HepG2 (cell line): ENCODE data around the gene OVAAL. TPM values are rescaled to one million over a fixed set of nuclear protein-coding genes. Genes with fewer than 3 reads are reported as not detected.

Source experiments
- ATAC-seq: fragments of 200-7000 bp; cut with Tn5 transposase; 3 replicates; pipeline ENCODE4 v1.9.1; 2020; ENCODE audit warnings: mild to moderate bottlenecking, moderate library complexity
- BruUV-seq: library from RNA; stranded (reverse); fragments of 400-500 nt; replicated peaks from 2 replicates; lab custom pipeline; 2021; lab: Mats Ljungman, UMichigan
- CTCF ChIA-PET: fragments of 300-600 bp; formaldehyde crosslinking; extraction: SDS; loops from one replicate; lab custom pipeline; 2021; ENCODE audit warnings: low total read pairs, inconsistent platforms, low intra/inter-chr PET ratio; lab: Yijun Ruan, JAX
- POLR2A ChIA-PET: fragments of 350-600 bp; sonication (Branson Sonifier 250); formaldehyde crosslinking; loops from one replicate; lab custom pipeline; 2020; ENCODE audit warnings: antibody characterized with exemption, inconsistent platforms; lab: Yijun Ruan, JAX
- DNase-seq: peaks from one replicate; pipeline ENCODE4 v3.0.0-alpha.2; 2015; ENCODE audit warnings: low spot score
- FAIRE-seq: peaks from 3 replicates; lab custom pipeline; 2011; peaks lifted over from hg19 to GRCh38; lab: Jason Lieb, UNC
- H2AFZ ChIP-seq: one replicate; pipeline ENCODE4 v1.6.1; 2011; ENCODE audit warnings: low read length, inconsistent platforms
- H3K27ac ChIP-seq: fragments of 300-600 bp; 3 replicates; pipeline ENCODE4 v1.8.0; 2011; ENCODE audit warnings: mixed run types, mild to moderate bottlenecking, mixed read lengths, low read length, inconsistent platforms; ENCODE audit not compliant: insufficient read depth; ENCODE audit errors: extremely low read length
- H3K27me3 ChIP-seq, 2 experiments: fragments of 200-600 bp in 1 of 2; 2 replicates in 1 of 2; 3 replicates in 1 of 2; pipeline versions ENCODE4 v1.6.0 to v1.8.0; 2011; ENCODE audit warnings: low read length in 2 of 2, mild to moderate bottlenecking in 2 of 2, moderate library complexity in 2 of 2, inconsistent platforms in 1 of 2; ENCODE audit not compliant: insufficient read depth in 2 of 2, control insufficient read depth in 1 of 2
- H3K36me3 ChIP-seq, 2 experiments: fragments of 200-600 bp in 1 of 2; replicated peaks in 1 of 2; 2 replicates in 1 of 2; 3 replicates in 1 of 2; pipeline versions ENCODE4 v1.5.1 to v1.8.0; 2011; ENCODE audit warnings: low read length in 2 of 2, inconsistent platforms in 1 of 2; ENCODE audit not compliant: insufficient read depth in 2 of 2, control insufficient read depth in 1 of 2
- H3K4me1 ChIP-seq: 2 replicates; pipeline ENCODE4 v1.5.1; 2012; ENCODE audit warnings: low read length, inconsistent platforms; ENCODE audit not compliant: insufficient read depth
- H3K4me2 ChIP-seq: 2 replicates; pipeline ENCODE4 v1.6.0; 2011; ENCODE audit warnings: low read depth, low read length, inconsistent platforms
- H3K4me3 ChIP-seq, 3 experiments: fragments of 200-600 bp in 1 of 3; sonication (generic), shearing (Covaris generic) in 1 of 3; replicated peaks in 1 of 3; 2 replicates each; pipeline ENCODE4 v1.5.1; 2011 to 2016; ENCODE audit warnings: low read length in 3 of 3, inconsistent platforms in 2 of 3, low read depth in 2 of 3, mild to moderate bottlenecking in 2 of 3, control low read depth in 1 of 3, mixed read lengths in 1 of 3; ENCODE audit not compliant: insufficient read depth in 1 of 3
- H3K79me2 ChIP-seq: one replicate; pipeline ENCODE4 v1.6.1; 2011; ENCODE audit warnings: low read length, inconsistent platforms; ENCODE audit not compliant: insufficient read depth
- H3K9ac ChIP-seq: 2 replicates; pipeline ENCODE4 v1.6.0; 2011; ENCODE audit warnings: mild to moderate bottlenecking, low read depth, low read length, inconsistent platforms; ENCODE audit not compliant: insufficient read depth
- H3K9me3 ChIP-seq: 2 replicates; pipeline ENCODE4 v1.5.1; 2012; ENCODE audit warnings: mild to moderate bottlenecking, low read length
- H4K20me1 ChIP-seq: 2 replicates; pipeline ENCODE4 v1.6.0; 2011; ENCODE audit warnings: inconsistent platforms, mild to moderate bottlenecking, low read length, moderate library complexity; ENCODE audit not compliant: insufficient read depth
- ATF3 ChIP-seq: sonication (generic); formaldehyde crosslinking; IDR thresholded peaks from 2 replicates; pipeline ENCODE4 v1.4.0; 2020; ENCODE audit warnings: missing genetic modification reagents
- CBX1 ChIP-seq: IDR thresholded peaks from one replicate; pipeline ENCODE4 v1.6.1; 2016; ENCODE audit warnings: antibody characterized with exemption, low read depth
- HINFP ChIP-seq: sonication (generic); formaldehyde crosslinking; IDR thresholded peaks from 2 replicates; pipeline ENCODE4 v1.4.0; 2020; ENCODE audit warnings: low read depth, mild to moderate bottlenecking, missing genetic modification reagents
- MTF1 ChIP-seq: sonication (generic); formaldehyde crosslinking; IDR thresholded peaks from 2 replicates; pipeline ENCODE4 v1.5.0; 2020; ENCODE audit warnings: missing genetic modification reagents
- RELA ChIP-seq: sonication (generic); formaldehyde crosslinking; IDR thresholded peaks from 2 replicates; pipeline ENCODE4 v1.4.0; 2020; ENCODE audit warnings: missing genetic modification reagents
- TGIF2 ChIP-seq: IDR thresholded peaks from 2 replicates; pipeline ENCODE4 v1.6.1; 2016; ENCODE audit warnings: control low read depth, missing compliant biosample characterization
- ZFP37 ChIP-seq: sonication (generic); formaldehyde crosslinking; IDR thresholded peaks from 2 replicates; pipeline ENCODE4 v1.4.0; 2020; ENCODE audit warnings: missing genetic modification reagents, borderline replicate concordance
- ZNF136 ChIP-seq: sonication (generic); formaldehyde crosslinking; IDR thresholded peaks from 2 replicates; pipeline ENCODE4 v1.8.1; 2022; ENCODE audit warnings: low read depth, mild to moderate bottlenecking, moderate library complexity, missing genetic modification reagents
- ZNF207 ChIP-seq: fragments of 450-650 bp; IDR thresholded peaks from 2 replicates; pipeline ENCODE4 v1.6.1; 2016; ENCODE audit warnings: antibody characterized with exemption, borderline replicate concordance
- ZNF292 ChIP-seq: sonication (generic); formaldehyde crosslinking; IDR thresholded peaks from 2 replicates; pipeline ENCODE4 v1.8.1; 2022; ENCODE audit warnings: mild to moderate bottlenecking, low read depth, missing genetic modification reagents, borderline replicate concordance
- ZNF335 ChIP-seq: sonication (generic); formaldehyde crosslinking; IDR thresholded peaks from 2 replicates; pipeline ENCODE4 v1.4.0; 2020; ENCODE audit warnings: missing genetic modification reagents
- ZNF746 ChIP-seq: sonication (generic); formaldehyde crosslinking; IDR thresholded peaks from 2 replicates; pipeline ENCODE4 v1.8.0; 2022; ENCODE audit warnings: mild to moderate bottlenecking, missing genetic modification reagents
- ZNF773 ChIP-seq: sonication (generic); formaldehyde crosslinking; IDR thresholded peaks from 2 replicates; pipeline ENCODE4 v1.4.0; 2020; ENCODE audit warnings: missing genetic modification reagents, borderline replicate concordance
- WGBS: methylation state at CpG from one replicate; pipeline ENCODE4 v1.1.6; 2017; ENCODE audit warnings: low lambda C conversion rate; 5-methylcytosine and 5-hydroxymethylcytosine counted together
- in situ Hi-C: cut with HindIII; loops from 2 replicates; pipeline ENCODE4 v1.10.0; 2017; ENCODE audit warnings: low pct_unique_long_range_greater_than_20kb; ENCODE audit not compliant: extremely low pct_ligation_motif_present
- intact Hi-C: fragments of 100-400 bp; cut with micrococcal nuclease; formaldehyde crosslinking; loops from one replicate; pipeline ENCODE4 v1.10.0; 2022; ENCODE audit not compliant: unreplicated experiment
- polyA plus RNA-seq, 8 experiments: library from polyadenylated mRNA; depleted of rRNA in 3 of 8; stranded (reverse) in 7 of 8; unstranded in 1 of 8; fragments of >200 nt; fragmentation: Illumina TruSeq in 4 of 8; extraction: Trizol in 4 of 8; gene quantifications; 2 replicates each; pipeline versions ENCODE4 v1.2.1 to v1.2.3, GENCODE V29; 2011 to 2016; ENCODE audit warnings: low read depth in 4 of 8, missing spikeins in 1 of 8, mixed read lengths in 1 of 8; ENCODE audit not compliant: insufficient read depth in 1 of 8
- total RNA-seq, 5 experiments: library from RNA; depleted of rRNA; stranded (reverse); fragments of >200 nt; fragmentation: Illumina TruSeq; extraction: Trizol; gene quantifications; 2 replicates each; pipeline ENCODE4 v1.2.3, GENCODE V29; 2016; ENCODE audit warnings: low read depth in 1 of 5

OVAAL gene
- total and polyA plus RNA-seq, 2 of the 13 experiments (the other 11 are each of a cell fraction or from before 2014, with no cell fraction given) = 0.04 TPM; not detected in 1

GRCh38 chr1:180610556-180611015, 51.8 kb downstream of the OVAAL start:
- TF ChIP-seq TGIF2 = no peak
- TF ChIP-seq CBX1 = no peak
- TF ChIP-seq ATF3 (CRISPR knock-in tag) = no peak
- no peak for TF ChIP-seq ZFP37
- TF ChIP-seq ZNF746 (CRISPR knock-in tag) = no peak
- no peak for TF ChIP-seq ZNF136 (CRISPR knock-in tag)
- no peak for TF ChIP-seq ZNF207
- H4K20me1 ChIP-seq = no peaks in the 10 kb centered on the region
- 6% methylated on average over 3 of the region's 3 CpGs for WGBS
- no peak overlapping the region for H3K9ac ChIP-seq
- DNase-seq (no peak), ATAC-seq (no peak), FAIRE-seq (no peak)
- intact Hi-C loops = no loop called here
- no peaks in the 10 kb centered on the region for H3K79me2 ChIP-seq
- no peaks in the 10 kb centered on the region for H3K9me3 ChIP-seq
- ChIA-PET POLR2A (interaction anchor here (1.1 kb wide), 1 partner anchor 21 kb away, joined by 4 read pairs; no protein-coding TSS in a partner anchor), CTCF (no interaction called here)
- H3K4me2 ChIP-seq = no peak overlapping the region
- no peak overlapping the region for H3K27ac ChIP-seq
- no peaks in the 10 kb centered on the region for H3K36me3 ChIP-seq
- no TSS peak for BruUV-seq
- peak overlapping the region; percentile 77 for H2AFZ ChIP-seq
- in situ Hi-C loops = no loop called here
- H3K4me3 ChIP-seq = no peak overlapping the region
- H3K4me1 ChIP-seq = peaks cover 16% of the 10 kb centered on the region
- no peaks in the 10 kb centered on the region; a peak in 1 of 5 replicates for H3K27me3 ChIP-seq

GRCh38 chr1:180611016-180611930, 52.5 kb downstream of the OVAAL start:
- 31% methylated on average over 9 of the region's 9 CpGs for WGBS
- POLR2A ChIA-PET = interaction anchor here (1.1 kb wide), 1 partner anchor 20 kb away, joined by 4 read pairs; no protein-coding TSS in a partner anchor
- Histone ChIP-seq H2AFZ (no peak overlapping the region), H3K36me3 (no peaks in the 10 kb centered on the region), H3K4me3 (no peak overlapping the region), H3K9ac (no peak overlapping the region), H3K4me2 (no peak overlapping the region), H3K4me1 (peaks cover 16% of the 10 kb centered on the region), H4K20me1 (no peaks in the 10 kb centered on the region), H3K9me3 (no peaks in the 10 kb centered on the region), H3K27me3 (no peaks in the 10 kb centered on the region; a peak in 1 of 5 replicates), H3K79me2 (no peaks in the 10 kb centered on the region), H3K27ac (no peak overlapping the region)
- DNase-seq (no peak), FAIRE-seq (no peak), ATAC-seq (no peak)
- in situ Hi-C loops = no loop called here
- BruUV-seq = no TSS peak
- intact Hi-C loops = no loop called here
- CTCF ChIA-PET = no interaction called here
- TF ChIP-seq MTF1 (CRISPR knock-in tag) (no peak), ZNF773 (CRISPR knock-in tag) (no peak), HINFP (CRISPR knock-in tag) (no peak), RELA (CRISPR knock-in tag) (no peak), ZNF292 (CRISPR knock-in tag) (no peak), ZNF335 (CRISPR knock-in tag) (no peak)
